Measurements from ENCODE around the gene APRT.
"Not testable (repeated sequence)": the region's sequence is repeated elsewhere in the genome, so short reads cannot be mapped to it uniquely, and the experiment has no call there.

APRT gene

GRCh38 chr16:88793251-88793954, 18.3 kb downstream of the APRT start:
- H3K27me3 ChIP-seq (ENCODE audit: control insufficient read depth, insufficient read depth, low read length), result peaks cover 32% of the 10 kb centered on the region; the same call in 1 of the 2 replicates
- no peak overlapping the region for H3K4me3 ChIP-seq (ENCODE audit: low read depth, low read length)
- peaks cover 21% of the 10 kb centered on the region for H3K4me1 ChIP-seq (ENCODE audit: control insufficient read depth, insufficient read depth, low read length)
- H3K27ac ChIP-seq (ENCODE audit: low read depth, low read length), result no peak overlapping the region
- H3K9me3 ChIP-seq (ENCODE audit: control insufficient read depth, insufficient read depth, low read depth, low read length), result no peaks in the 10 kb centered on the region
- H3K36me3 ChIP-seq (ENCODE audit: control insufficient read depth, insufficient read depth, low read length), result no peaks in the 10 kb centered on the region
- H3K9ac ChIP-seq (ENCODE audit: low read length), result no peak overlapping the region

- H3K4me3 ChIP-seq (ENCODE audit: low read depth, low read length), result no peak overlapping the region
- H3K36me3 ChIP-seq (ENCODE audit: control insufficient read depth, insufficient read depth, low read length), result no peaks in the 10 kb centered on the region
- H3K27me3 ChIP-seq (ENCODE audit: control insufficient read depth, insufficient read depth, low read length), result peaks cover 38% of the 10 kb centered on the region; the same call in 1 of the 2 replicates
- H3K9ac ChIP-seq (ENCODE audit: low read length), result no peak overlapping the region
- no peaks in the 10 kb centered on the region for H3K9me3 ChIP-seq (ENCODE audit: control insufficient read depth, insufficient read depth, low read depth, low read length)
- H3K4me1 ChIP-seq (ENCODE audit: control insufficient read depth, insufficient read depth, low read length), result peaks cover 21% of the 10 kb centered on the region
- H3K27ac ChIP-seq (ENCODE audit: low read depth, low read length), result no peak overlapping the region
These were observed 19.0 kb downstream of the APRT start for GRCh38 chr16:88792668-88793250.

GRCh38 chr16:88792078-88792550, 19.6 kb downstream of the APRT start:
- Histone ChIP-seq H3K9me3 (ENCODE audit: control insufficient read depth, insufficient read depth, low read depth, low read length) (no peaks in the 10 kb centered on the region), H3K27ac (ENCODE audit: low read depth, low read length) (no peak overlapping the region), H3K36me3 (ENCODE audit: control insufficient read depth, insufficient read depth, low read length) (no peaks in the 10 kb centered on the region), H3K9ac (ENCODE audit: low read length) (no peak overlapping the region), H3K27me3 (ENCODE audit: control insufficient read depth, insufficient read depth, low read length) (peaks cover 44% of the 10 kb centered on the region; the same call in 1 of the 2 replicates), H3K4me1 (ENCODE audit: control insufficient read depth, insufficient read depth, low read length) (peaks cover 21% of the 10 kb centered on the region), H3K4me3 (ENCODE audit: low read depth, low read length) (no peak overlapping the region)

- Histone ChIP-seq H3K4me3 (ENCODE audit: low read depth, low read length) (no peak overlapping the region), H3K9me3 (ENCODE audit: control insufficient read depth, insufficient read depth, low read depth, low read length) (no peaks in the 10 kb centered on the region), H3K9ac (ENCODE audit: low read length) (no peak overlapping the region), H3K27me3 (ENCODE audit: control insufficient read depth, insufficient read depth, low read length) (peaks cover 49% of the 10 kb centered on the region), H3K27ac (ENCODE audit: low read depth, low read length) (no peak overlapping the region), H3K36me3 (ENCODE audit: control insufficient read depth, insufficient read depth, low read length) (no peaks in the 10 kb centered on the region), H3K4me1 (ENCODE audit: control insufficient read depth, insufficient read depth, low read length) (peaks cover 21% of the 10 kb centered on the region)
These were observed 21.2 kb downstream of the APRT start for GRCh38 chr16:88790312-88791211.

GRCh38 chr16:88789594-88789993, 22.1 kb downstream of the APRT start:
- H3K4me3 ChIP-seq (ENCODE audit: low read depth, low read length), result no peak overlapping the region
- peaks cover 57% of the 10 kb centered on the region for H3K27me3 ChIP-seq (ENCODE audit: control insufficient read depth, insufficient read depth, low read length)
- peaks cover 21% of the 10 kb centered on the region for H3K4me1 ChIP-seq (ENCODE audit: control insufficient read depth, insufficient read depth, low read length)
- no peaks in the 10 kb centered on the region for H3K9me3 ChIP-seq (ENCODE audit: control insufficient read depth, insufficient read depth, low read depth, low read length)
- H3K36me3 ChIP-seq (ENCODE audit: control insufficient read depth, insufficient read depth, low read length), result no peaks in the 10 kb centered on the region
- H3K9ac ChIP-seq (ENCODE audit: low read length), result no peak overlapping the region
- H3K27ac ChIP-seq (ENCODE audit: low read depth, low read length), result no peak overlapping the region

GRCh38 chr16:88788749-88789148, 23.0 kb downstream of the APRT start:
- H3K9me3 ChIP-seq (ENCODE audit: control insufficient read depth, insufficient read depth, low read depth, low read length), result not testable (repeated sequence)

GRCh38 chr16:88787579-88788314, 24.0 kb downstream of the APRT start:
- H3K27me3 ChIP-seq (ENCODE audit: control insufficient read depth, insufficient read depth, low read length), result peaks cover 67% of the 10 kb centered on the region
- H3K27ac ChIP-seq (ENCODE audit: low read depth, low read length), result no peak overlapping the region
- H3K4me3 ChIP-seq (ENCODE audit: low read depth, low read length), result no peak overlapping the region
- no peaks in the 10 kb centered on the region for H3K36me3 ChIP-seq (ENCODE audit: control insufficient read depth, insufficient read depth, low read length)
- H3K9ac ChIP-seq (ENCODE audit: low read length), result no peak overlapping the region
- peaks cover 33% of the 10 kb centered on the region for H3K4me1 ChIP-seq (ENCODE audit: control insufficient read depth, insufficient read depth, low read length)
- H3K9me3 ChIP-seq (ENCODE audit: control insufficient read depth, insufficient read depth, low read depth, low read length), result no peaks in the 10 kb centered on the region

More at GRCh38 chr16:88788749-88789148, 23.0 kb downstream of the APRT start:
- not testable (repeated sequence) for H3K4me3 ChIP-seq (ENCODE audit: low read depth, low read length); H3K27ac ChIP-seq (ENCODE audit: low read depth, low read length); H3K36me3 ChIP-seq (ENCODE audit: control insufficient read depth, insufficient read depth, low read length); H3K9ac ChIP-seq (ENCODE audit: low read length)
- peaks cover 64% of the 10 kb centered on the region for H3K27me3 ChIP-seq (ENCODE audit: control insufficient read depth, insufficient read depth, low read length)
- peaks cover 26% of the 10 kb centered on the region for H3K4me1 ChIP-seq (ENCODE audit: control insufficient read depth, insufficient read depth, low read length)

GRCh38 chr16:88785106-88785924, 26.4 kb downstream of the APRT start, which contains the start of gene PIEZO1:
TSS of gene PIEZO1 (minus strand) at chr16:88785220. CDS start at chr16:88784964, 256 bp downstream.
- Histone ChIP-seq H3K4me1 (ENCODE audit: control insufficient read depth, insufficient read depth, low read length) (peaks cover 25% of the 10 kb centered on the region), H3K27ac (ENCODE audit: low read depth, low read length) (no peak within 1 kb of the TSS), H3K9ac (ENCODE audit: low read length) (peak within 1 kb of the TSS; percentile 46)

GRCh38 chr16:88784856-88785105, 26.9 kb downstream of the APRT start:
- Histone ChIP-seq H3K4me1 (ENCODE audit: control insufficient read depth, insufficient read depth, low read length) (peaks cover 23% of the 10 kb centered on the region; the same call in 1 of the 2 replicates), H3K27ac (ENCODE audit: low read depth, low read length) (no peak overlapping the region), H3K4me3 (ENCODE audit: low read depth, low read length) (peak overlapping the region; percentile 56), H3K9ac (ENCODE audit: low read length) (peak overlapping the region; percentile 46), H3K9me3 (ENCODE audit: control insufficient read depth, insufficient read depth, low read depth, low read length) (no peaks in the 10 kb centered on the region), H3K27me3 (ENCODE audit: control insufficient read depth, insufficient read depth, low read length) (peaks cover 75% of the 10 kb centered on the region), H3K36me3 (ENCODE audit: control insufficient read depth, insufficient read depth, low read length) (no peaks in the 10 kb centered on the region)

More at GRCh38 chr16:88785106-88785924, 26.4 kb downstream of the APRT start, which contains the start of gene PIEZO1:
- Histone ChIP-seq H3K4me3 (ENCODE audit: low read depth, low read length) (peak within 1 kb of the TSS; percentile 56), H3K36me3 (ENCODE audit: control insufficient read depth, insufficient read depth, low read length) (no peaks in the 10 kb centered on the region), H3K27me3 (ENCODE audit: control insufficient read depth, insufficient read depth, low read length) (peaks cover 75% of the 10 kb centered on the region), H3K9me3 (ENCODE audit: control insufficient read depth, insufficient read depth, low read depth, low read length) (no peaks in the 10 kb centered on the region)
